Transverse colon (tissue), 4 donors: ENCODE measurements around the gene RCCD1. TPM values are rescaled to one million over a fixed set of nuclear protein-coding genes. Genes with fewer than 3 reads are reported as not detected.

ENCODE experiments used
- DNase-seq: peaks from one replicate; pipeline ENCODE4 v3.0.0-alpha.2; 2019
- H3K27ac ChIP-seq, 4 donors: fragments of 200-600 bp; sonication (generic); 2 replicates each; pipeline ENCODE4 v1.5.1; 2016 to 2018; ENCODE audit warnings: inconsistent platforms in 4 of 4
- H3K27me3 ChIP-seq: fragments of 200-600 bp; sonication (generic); 2 replicates; pipeline ENCODE4 v1.5.1; 2017; ENCODE audit warnings: inconsistent platforms
- H3K36me3 ChIP-seq, 4 donors: fragments of 200-600 bp; sonication (generic); 2 replicates each; pipeline ENCODE4 v1.5.1; 2017 to 2019; ENCODE audit warnings: inconsistent platforms in 4 of 4
- H3K4me1 ChIP-seq, 4 donors: fragments of 200-600 bp; sonication (generic); 2 replicates each; pipeline ENCODE4 v1.5.1; 2017 to 2020; ENCODE audit warnings: inconsistent platforms in 4 of 4
- H3K4me3 ChIP-seq, 4 donors: fragments of 200-600 bp; sonication (generic); 1 replicate in 1 of 4; 2 replicates in 3 of 4; pipeline versions ENCODE4 v1.5.1 to v1.6.1; 2017 to 2019; ENCODE audit warnings: inconsistent platforms in 4 of 4
- H3K9me3 ChIP-seq, 2 donors: fragments of 200-600 bp; sonication (generic); 2 replicates each; pipeline ENCODE4 v1.5.1; 2017 to 2019; ENCODE audit warnings: inconsistent platforms in 2 of 2
- CTCF ChIP-seq, 5 experiments: fragments of 200-600 bp in 3 of 5; fragments of 450-650 bp in 2 of 5; sonication (generic) in 3 of 5; IDR thresholded peaks; 1 replicate in 2 of 5; 2 replicates in 3 of 5; pipeline ENCODE4 v1.5.1; 2016 to 2017; ENCODE audit warnings: antibody characterized with exemption in 5 of 5, inconsistent platforms in 3 of 5, mild to moderate bottlenecking in 2 of 5, moderate library complexity in 1 of 5
- EP300 ChIP-seq: sonication (generic); formaldehyde crosslinking; IDR thresholded peaks from one replicate; pipeline ENCODE4 v1.6.1; 2017; ENCODE audit warnings: antibody characterized with exemption, low read depth
- POLR2A ChIP-seq: fragments of 450-650 bp; IDR thresholded peaks from one replicate; pipeline ENCODE4 v1.6.1; 2016; ENCODE audit warnings: antibody characterized with exemption, mild to moderate bottlenecking, moderate library complexity
- POLR2AphosphoS5 ChIP-seq, 3 donors: sonication (generic); formaldehyde crosslinking; IDR thresholded peaks; one replicate each; pipeline ENCODE4 v1.6.1; 2016; ENCODE audit warnings: antibody characterized with exemption in 3 of 3
- WGBS, 2 donors: methylation state at CpG; one replicate each; pipeline ENCODE4 v1.1.5; 2018; ENCODE audit warnings: low coverage in 1 of 2; 5-methylcytosine and 5-hydroxymethylcytosine counted together
- in situ Hi-C, 4 donors: fragments of 200-750 bp; cut with MboI; loops; one replicate each; pipeline versions ENCODE4 v1.15.0 to v1.15.1; 2017; ENCODE audit warnings: low sequenced_read_pairs in 3 of 4, low pct_ligation_motif_present in 1 of 4, low pct_unique_long_range_greater_than_20kb in 1 of 4
- intact Hi-C: fragments of 100-400 bp; cut with DNase I; formaldehyde crosslinking; loops from one replicate; pipeline ENCODE4 v1.15.1; 2023; ENCODE audit warnings: low total_unique reads
- total RNA-seq, 4 donors: library from RNA; depleted of rRNA; stranded (reverse); fragments of >200 nt; gene quantifications; one replicate each; pipeline ENCODE4 v1.1.0, GENCODE V29; 2016

RCCD1 gene
- total RNA-seq, 4 donors from 2014 or later, result 13.1 to 438 (median 16.2) TPM

- DNase-seq, result peak; percentile 82
- intact Hi-C loops (loop anchor here (10.0 kb wide), 1 partner anchor 318 kb away; no protein-coding TSS in a partner anchor), in situ Hi-C loops (loop anchor here in 3 of 4 donors (10.0 to 25.0 kb wide), 2 partner anchors 306 to 318 kb away; no protein-coding TSS in a partner anchor)
- Histone ChIP-seq H3K27ac (peak overlapping the region; percentile 64 to 98 (median 84)), H3K4me1 (peaks cover 11 to 32% (median 20%) of the 10 kb centered on the region in 4 donors), H3K27me3 (no peaks in the 10 kb centered on the region), H3K4me3 (peak overlapping the region; percentile 43 to 67 (median 64)), H3K9me3 (no peaks in the 10 kb centered on the region), H3K36me3 (peaks cover 0 to 4% (median 1%) of the 10 kb centered on the region in 4 donors)
- TF ChIP-seq POLR2AphosphoS5 (IDR thresholded peaks at IDR 0.05) (peak in 1 of 3 donors; percentile 8), POLR2A (no peak), CTCF (IDR thresholded peaks at IDR 0.05) (peak; percentile 89 to 97 (median 95)), EP300 (no peak)
- WGBS, 2 donors, result 3 to 10% methylated on average over 4 to 37 of the region's 56 CpGs
Observed at GRCh38 chr15:90956274-90957030, 1.8 kb downstream of the RCCD1 start.

DNA sequence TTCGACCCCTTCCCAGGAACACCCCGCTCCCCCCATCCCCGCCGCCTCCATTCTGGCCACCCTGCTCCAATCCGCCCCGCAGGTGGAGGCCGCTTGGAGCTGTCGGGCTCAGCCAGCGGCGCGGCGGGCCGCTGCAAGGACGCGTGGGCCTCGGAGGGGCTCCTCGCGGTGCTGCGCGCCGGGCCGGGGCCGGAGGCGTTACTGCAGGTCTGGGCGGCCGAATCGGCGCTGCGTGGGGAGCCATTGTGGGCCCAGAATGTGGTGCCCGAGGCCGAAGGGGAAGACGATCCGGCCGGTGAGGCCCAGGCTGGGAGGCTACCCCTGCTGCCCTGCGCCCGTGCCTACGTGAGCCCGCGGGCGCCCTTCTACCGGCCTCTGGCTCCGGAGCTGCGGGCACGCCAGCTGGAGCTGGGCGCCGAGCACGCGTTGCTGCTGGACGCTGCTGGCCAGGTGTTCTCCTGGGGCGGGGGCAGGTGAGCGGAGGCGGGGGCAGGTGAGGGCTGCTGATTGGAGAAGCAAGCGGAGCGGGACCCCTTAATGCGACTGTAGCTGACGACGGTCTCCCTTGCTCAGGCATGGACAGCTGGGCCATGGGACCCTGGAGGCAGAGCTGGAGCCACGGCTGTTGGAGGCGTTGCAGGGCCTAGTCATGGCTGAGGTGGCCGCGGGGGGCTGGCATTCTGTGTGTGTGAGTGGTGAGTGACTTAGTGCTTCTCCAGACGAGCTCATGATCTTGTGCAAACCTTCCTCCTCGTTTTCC lies 2.5 kb downstream of the RCCD1 start:
- TF ChIP-seq EP300 (no peak), POLR2A (no peak), CTCF (IDR thresholded peaks at IDR 0.05) (no peak), POLR2AphosphoS5 (IDR thresholded peaks at IDR 0.05) (no peak)
- peaks cover 0 to 11% (median 0%) of the 10 kb centered on the region in 4 donors for H3K36me3 ChIP-seq
- WGBS, 2 donors, result 47% methylated on average over 31 of the region's 63 CpGs; no CpG with 5 or more reads in 1 of the 2 donors
- no peaks in the 10 kb centered on the region for H3K27me3 ChIP-seq
- in situ Hi-C loops (loop anchor here in 3 of 4 donors (10.0 to 25.0 kb wide), 2 partner anchors 305 to 318 kb away; no protein-coding TSS in a partner anchor), intact Hi-C loops (loop anchor here (10.0 kb wide), 1 partner anchor 318 kb away; no protein-coding TSS in a partner anchor)
- no peak for DNase-seq
- H3K4me1 ChIP-seq, result peaks cover 11 to 32% (median 20%) of the 10 kb centered on the region in 4 donors
- H3K4me3 ChIP-seq, result peak overlapping the region; percentile 43 to 67 (median 64)
- peak overlapping the region; percentile 64 to 98 (median 84) for H3K27ac ChIP-seq
- no peaks in the 10 kb centered on the region for H3K9me3 ChIP-seq

- WGBS, 2 donors, result 84% methylated on average over 6 of the region's 6 CpGs; no CpG with 5 or more reads in 1 of the 2 donors
- Histone ChIP-seq H3K36me3 (peaks cover 0 to 12% (median 0%) of the 10 kb centered on the region in 4 donors), H3K4me3 (peak overlapping the region in 2 of 4 donors; percentile 62 to 67), H3K27me3 (no peaks in the 10 kb centered on the region), H3K4me1 (peaks cover 11 to 32% (median 20%) of the 10 kb centered on the region in 4 donors), H3K27ac (peak overlapping the region in 1 of 4 donors; percentile 93), H3K9me3 (no peaks in the 10 kb centered on the region)
- TF ChIP-seq EP300, result no peak
- TF ChIP-seq POLR2A, result no peak
- no peak for TF ChIP-seq POLR2AphosphoS5 (IDR thresholded peaks at IDR 0.05)
- intact Hi-C loops (loop anchor here (10.0 kb wide), 1 partner anchor 317 kb away; no protein-coding TSS in a partner anchor), in situ Hi-C loops (loop anchor here in 3 of 4 donors (10.0 to 25.0 kb wide), 2 partner anchors 305 to 317 kb away; no protein-coding TSS in a partner anchor)
- DNase-seq, result no peak
Observed at GRCh38 chr15:90957791-90958190, 3.1 kb downstream of the RCCD1 start.

DNA sequence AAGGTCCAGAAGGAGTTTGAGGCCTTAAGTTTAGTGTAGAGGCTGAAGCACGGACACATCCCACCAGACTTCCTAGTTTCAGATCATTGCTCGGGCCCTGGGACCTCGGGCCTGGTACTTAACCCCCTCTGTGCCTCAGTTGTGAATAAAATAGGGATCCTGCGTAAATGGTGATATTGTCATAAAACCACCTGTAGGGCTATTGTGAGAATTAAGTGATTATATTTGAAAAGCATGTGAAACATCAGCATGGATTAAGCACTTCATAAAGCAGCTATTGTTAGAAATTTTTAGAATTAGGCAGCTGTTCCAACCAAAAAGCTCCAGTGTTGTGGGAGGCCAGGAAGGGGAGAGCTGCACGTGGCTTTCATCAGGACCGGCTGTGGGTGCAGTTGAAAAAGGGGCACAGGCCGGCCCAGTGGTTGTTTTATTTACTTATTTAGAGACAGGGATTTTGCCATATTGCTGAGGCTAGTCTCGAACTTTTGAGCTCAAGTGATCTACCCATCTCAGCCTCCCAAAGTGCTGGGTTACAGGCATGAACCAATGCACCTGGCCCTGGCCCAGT lies 4.4 kb downstream of the RCCD1 start:
- Histone ChIP-seq H3K9me3 (no peaks in the 10 kb centered on the region), H3K4me1 (peaks cover 11 to 32% (median 20%) of the 10 kb centered on the region in 4 donors), H3K4me3 (no peak overlapping the region), H3K27ac (peak overlapping the region in 1 of 4 donors; percentile 48), H3K36me3 (peaks cover 0 to 12% (median 0%) of the 10 kb centered on the region in 4 donors), H3K27me3 (no peaks in the 10 kb centered on the region)
- in situ Hi-C loops (loop anchor here in 3 of 4 donors (10.0 to 25.0 kb wide), 2 partner anchors 303 to 316 kb away; no protein-coding TSS in a partner anchor), intact Hi-C loops (loop anchor here (10.0 kb wide), 1 partner anchor 316 kb away; no protein-coding TSS in a partner anchor)
- TF ChIP-seq CTCF (IDR thresholded peaks at IDR 0.05) (no peak), POLR2A (no peak), EP300 (no peak), POLR2AphosphoS5 (IDR thresholded peaks at IDR 0.05) (no peak)
- no peak for DNase-seq
- 83 to 93% methylated on average over 2 to 8 of the region's 8 CpGs for WGBS, 2 donors
